ENCODE data around the gene RHBDL3.

The RHBDL3 gene

GRCh38 chr17:32267690-32268205 is 2.1 kb downstream of the RHBDL3 start:
- DNase-seq = no peak

- DNase-seq = no peak
Observed at GRCh38 chr17:32268734-32269288, 3.2 kb downstream of the RHBDL3 start.

- no peak for DNase-seq
Observed at GRCh38 chr17:32269377-32269776, 3.7 kb downstream of the RHBDL3 start.

- no peak for DNase-seq
Observed at GRCh38 chr17:32271844-32272243, 6.2 kb downstream of the RHBDL3 start.

DNA sequence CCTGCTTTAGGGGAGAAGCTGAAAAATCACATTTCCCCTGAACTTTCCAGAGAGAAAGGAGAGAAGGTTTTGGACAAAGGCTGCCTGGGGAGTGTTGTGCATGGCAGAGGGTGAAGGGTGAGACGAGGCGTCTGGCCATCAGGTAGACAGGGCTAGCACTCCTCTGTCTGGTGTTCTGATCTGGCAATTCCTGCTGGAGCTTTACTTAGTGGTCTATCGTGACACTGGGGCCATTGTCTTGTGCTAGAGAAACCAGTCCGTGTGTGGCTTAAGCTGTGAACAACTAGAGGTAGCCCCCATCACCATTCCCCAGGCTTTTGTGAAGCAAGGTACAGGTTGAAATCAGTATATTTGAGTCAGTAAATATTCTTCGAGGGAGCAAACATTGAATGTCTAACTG is 8.5 kb downstream of the RHBDL3 start:
- no peak for DNase-seq

- no peak for DNase-seq
Observed at GRCh38 chr17:32274643-32275042, 9.0 kb downstream of the RHBDL3 start.

- no peak for DNase-seq
Observed at GRCh38 chr17:32275060-32276042, 9.7 kb downstream of the RHBDL3 start.

DNA sequence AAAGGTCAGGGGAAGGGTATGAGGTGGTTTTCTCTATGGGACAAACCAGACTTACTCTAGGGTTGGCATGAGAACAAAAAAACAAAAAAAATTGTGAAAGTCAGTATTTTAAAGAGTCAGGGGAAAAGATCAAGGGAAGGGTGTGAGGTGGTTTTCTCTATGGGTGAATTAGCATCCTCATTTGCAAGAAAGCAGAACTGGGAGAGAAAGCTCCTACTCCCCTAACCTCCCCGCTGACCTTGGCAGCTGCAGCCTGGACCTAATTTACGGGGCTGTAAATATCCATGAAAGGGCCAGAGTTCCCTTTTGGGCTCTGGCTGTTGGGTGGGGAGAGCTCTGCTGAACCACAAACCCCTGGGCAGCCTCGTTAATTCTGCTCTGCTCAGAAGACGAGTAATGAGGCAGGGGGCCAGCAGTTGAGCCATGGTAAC is 10.6 kb downstream of the RHBDL3 start:
- no peak for DNase-seq

GRCh38 chr17:32277284-32277683 is 11.7 kb downstream of the RHBDL3 start:
- no peak for DNase-seq

DNA sequence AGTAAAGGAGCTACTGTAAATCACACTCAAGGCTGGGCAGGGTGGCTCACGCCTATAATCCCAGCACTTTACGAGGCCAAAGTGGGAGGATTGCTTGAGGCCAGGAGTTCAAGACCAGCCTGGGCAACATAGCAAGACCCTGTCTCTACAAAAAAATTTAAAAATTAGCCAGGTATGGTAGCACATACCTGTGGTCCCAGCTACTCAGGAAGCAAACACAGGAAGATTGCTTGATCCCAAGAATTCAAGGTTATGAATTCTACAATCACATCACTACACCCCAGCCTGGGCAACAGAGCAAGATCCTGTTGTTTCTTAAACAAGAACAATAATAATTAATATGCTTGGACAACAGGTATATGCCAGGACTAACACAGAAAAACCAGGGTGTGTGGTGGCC is 13.2 kb downstream of the RHBDL3 start:
- no peak for DNase-seq

- no peak for DNase-seq
Observed at GRCh38 chr17:32279891-32280716, 14.5 kb downstream of the RHBDL3 start.

DNA sequence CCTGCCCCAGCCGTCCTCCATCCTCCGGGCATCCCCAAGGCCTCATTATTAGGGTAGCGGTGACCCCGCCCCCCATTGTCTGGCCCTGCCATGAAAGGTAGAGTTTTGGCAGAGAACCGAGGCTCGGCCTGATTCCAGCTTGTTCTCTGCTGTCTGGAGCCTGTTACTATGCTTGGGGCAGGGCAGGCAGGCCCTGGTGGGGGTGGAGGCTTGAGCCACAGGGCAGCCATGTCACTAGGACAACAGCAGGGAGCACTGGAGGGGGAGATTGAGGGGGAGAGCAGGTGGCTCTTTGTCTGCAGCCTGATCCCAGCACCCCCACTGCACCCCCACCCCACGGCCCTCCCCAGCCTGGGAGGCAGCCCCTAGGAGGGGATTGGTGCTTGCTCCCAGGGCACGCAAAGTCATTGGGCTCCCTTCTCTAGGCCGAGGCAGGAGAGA is 15.4 kb downstream of the RHBDL3 start:
- DNase-seq = no peak

- DNase-seq = no peak
Observed at GRCh38 chr17:32283745-32284201, 18.1 kb downstream of the RHBDL3 start.

DNA sequence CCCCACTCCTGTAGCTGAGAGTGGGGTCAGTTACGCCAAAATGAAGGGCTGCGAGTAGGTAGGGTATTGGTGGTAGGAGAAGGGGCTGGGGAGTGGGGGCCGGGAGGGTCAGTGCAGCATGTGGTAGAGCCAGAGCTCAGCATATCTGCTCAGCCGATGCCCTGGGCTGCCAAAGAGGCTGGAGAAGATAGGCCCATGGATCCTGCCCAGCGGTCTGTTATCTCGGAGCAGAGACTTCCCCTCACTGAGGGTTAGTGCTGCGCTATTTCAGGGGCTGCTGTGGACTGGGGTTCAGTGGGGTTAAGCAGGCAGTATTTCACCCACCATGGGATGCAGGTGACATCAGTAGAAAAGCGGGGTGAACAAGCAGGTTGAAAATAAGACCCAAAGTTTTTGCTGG is 19.7 kb downstream of the RHBDL3 start:
- DNase-seq = no peak

DNA sequence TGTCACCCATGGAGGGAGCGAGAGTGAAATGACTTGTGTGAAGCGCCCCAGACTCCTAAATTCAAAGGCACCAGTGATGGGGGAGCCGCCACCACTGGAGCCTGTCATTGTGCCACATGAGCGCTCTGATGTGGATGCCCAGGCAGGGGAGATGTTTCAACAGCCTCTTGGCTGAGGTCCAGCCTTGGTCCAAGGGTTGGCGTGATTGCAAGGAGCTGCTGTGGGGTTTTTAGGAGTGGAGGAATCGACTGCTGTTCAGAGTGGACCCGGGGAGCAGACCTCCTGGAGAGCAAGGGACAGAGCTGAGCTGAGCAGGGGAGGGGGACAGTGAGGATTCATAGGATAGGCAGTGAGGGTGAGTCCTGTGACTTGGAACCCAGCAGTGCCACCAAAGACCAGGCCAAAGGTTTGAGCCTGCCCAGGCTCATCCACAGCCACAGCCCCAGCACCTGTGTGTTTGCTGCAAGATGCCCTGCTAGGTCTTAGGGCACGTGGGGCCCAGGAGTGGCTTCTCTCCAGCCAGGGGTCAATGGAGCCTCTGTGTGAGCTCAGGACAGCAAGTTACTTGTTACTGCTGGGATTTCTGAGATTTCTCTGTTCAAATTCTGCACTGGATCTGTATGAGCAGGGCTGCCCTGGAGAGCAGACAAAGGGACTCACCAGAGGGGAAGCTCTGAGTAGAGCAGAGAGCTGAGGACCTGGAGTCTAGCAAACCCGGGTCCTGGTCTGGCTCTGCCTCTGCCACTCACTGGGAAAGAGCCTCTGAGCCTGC is 20.3 kb downstream of the RHBDL3 start:
- no peak for DNase-seq

DNA sequence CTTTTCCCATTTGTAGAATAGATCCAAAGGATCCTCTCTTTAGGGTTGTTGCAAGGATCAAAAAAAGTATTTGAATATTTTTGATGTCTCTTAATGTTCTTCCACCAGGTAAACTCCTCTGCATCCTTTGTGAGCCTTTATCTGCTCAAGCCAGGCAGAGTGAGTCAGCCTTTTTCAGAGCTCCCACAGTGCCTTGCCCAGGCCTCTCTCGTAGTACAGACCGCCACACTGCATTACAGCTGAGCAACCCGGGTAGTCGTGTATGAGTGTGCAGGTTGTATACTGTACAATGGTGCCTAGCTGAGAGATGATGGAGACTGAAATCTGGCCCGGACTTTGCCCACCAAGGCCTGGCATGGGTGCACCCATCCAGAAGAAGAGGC is 20.9 kb downstream of the RHBDL3 start:
- no peak for DNase-seq

- DNase-seq = no peak
Observed at GRCh38 chr17:32287804-32288511, 22.3 kb downstream of the RHBDL3 start.

- no peak for DNase-seq
Observed at GRCh38 chr17:32288615-32289014, 23.0 kb downstream of the RHBDL3 start.

GRCh38 chr17:32289471-32290070 is 23.9 kb downstream of the RHBDL3 start:
- no peak for DNase-seq

DNA sequence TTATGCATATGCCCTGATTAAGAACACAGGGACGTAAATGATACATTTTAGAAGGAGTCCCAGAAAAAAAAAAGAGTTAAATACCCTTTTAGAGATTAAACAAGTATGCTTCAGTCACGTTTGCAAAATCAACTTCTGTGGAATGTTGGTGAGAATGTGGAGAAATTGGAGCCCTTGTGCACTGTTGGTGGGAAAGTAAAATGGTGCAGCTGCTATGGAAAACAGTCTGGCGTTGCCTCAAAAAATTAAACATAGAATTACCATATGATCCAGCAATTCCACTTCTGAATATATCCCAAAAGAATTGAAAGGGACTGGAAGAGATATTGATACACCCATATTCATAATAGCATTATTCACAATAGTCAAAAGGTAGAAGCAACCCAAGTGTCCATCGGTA is 26.5 kb downstream of the RHBDL3 start:
- DNase-seq = no peak

DNA sequence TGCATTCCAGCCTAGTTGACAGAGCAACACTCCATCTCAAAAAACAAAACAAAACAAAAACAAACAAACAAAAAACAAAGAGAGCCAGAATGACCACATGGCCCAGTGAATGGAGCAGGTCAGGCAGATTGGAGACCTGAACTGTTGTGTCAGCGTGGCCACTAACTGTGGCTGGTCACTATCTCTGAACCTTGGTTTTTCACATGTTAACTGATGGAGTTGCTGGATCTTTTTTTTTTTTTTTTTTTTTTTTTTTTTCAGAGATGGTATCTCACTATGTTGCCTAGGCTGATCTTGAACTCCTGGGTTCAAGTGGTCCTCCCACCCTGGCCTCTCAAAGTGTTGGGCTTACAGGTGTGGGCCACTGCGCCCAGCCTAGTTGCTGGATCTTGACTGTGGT is 31.8 kb downstream of the RHBDL3 start:
- DNase-seq = no peak

All from NCI-H1417 treated with DMSO at 0.1 percent for 48 hours (cell line).